Psoas muscle (tissue), 8 donors: ENCODE measurements around the gene SLC6A19. TPM values are rescaled to one million over a fixed set of nuclear protein-coding genes. Genes with fewer than 3 reads are reported as not detected.

Source experiments
- ATAC-seq, 4 donors: fragments of 200-7000 bp; cut with Tn5 transposase; one replicate each; pipeline ENCODE4 v1.9.1; 2020; ENCODE audit warnings: moderate library complexity in 3 of 4, mild to moderate bottlenecking in 2 of 4
- DNase-seq, 2 donors: peaks; one replicate each; pipeline ENCODE4 v3.0.0-alpha.2; 2020
- H3K27ac ChIP-seq: fragments of 200-600 bp; one replicate; pipeline ENCODE4 v1.8.0; 2022
- H3K27me3 ChIP-seq, 3 donors: fragments of 200-600 bp in 1 of 3; one replicate each; pipeline versions ENCODE4 v1.6.1 to v1.8.0; 2013 to 2022; ENCODE audit warnings: low read length in 2 of 3, mild to moderate bottlenecking in 2 of 3, moderate library complexity in 1 of 3; ENCODE audit not compliant: insufficient read depth in 3 of 3
- H3K36me3 ChIP-seq, 2 donors: fragments of 200-600 bp in 1 of 2; one replicate each; pipeline versions ENCODE4 v1.6.1 to v1.8.0; 2013 to 2022; ENCODE audit warnings: low read depth in 1 of 2, mild to moderate bottlenecking in 1 of 2, moderate library complexity in 1 of 2; ENCODE audit not compliant: insufficient read depth in 1 of 2
- H3K4me1 ChIP-seq: fragments of 200-600 bp; one replicate; pipeline ENCODE4 v1.8.0; 2022
- H3K4me3 ChIP-seq: fragments of 200-600 bp; one replicate; pipeline ENCODE4 v1.8.0; 2022; ENCODE audit warnings: mild to moderate bottlenecking
- H3K9me3 ChIP-seq: fragments of 200-600 bp; one replicate; pipeline ENCODE4 v1.8.0; 2022
- WGBS, 3 donors: extraction: QIAGEN DNeasy Blood & Tissue Kit; methylation state at CpG; one replicate each; pipeline versions ENCODE4 v1.1.6 to v1.1.7; 2013; 5-methylcytosine and 5-hydroxymethylcytosine counted together
- intact Hi-C, 2 donors: fragments of 100-400 bp; cut with DNase I; formaldehyde crosslinking; loops; one replicate each; pipeline versions ENCODE4 v1.11.0 to v1.14.2; 2022
- polyA plus RNA-seq, 3 donors: library from polyadenylated mRNA; stranded (reverse); fragments of 200-250 nt; gene quantifications; one replicate each; pipeline ENCODE4 v1.2.3, GENCODE V29; 2013
- total RNA-seq, 4 donors: library from RNA; stranded (reverse); fragmentation: NEBNext Ultra II Directional in 2 of 4; extraction: Animal tissue kit (Norgen Biotek cat#: 25700) in 2 of 4; gene quantifications; one replicate each; pipeline versions ENCODE4 v1.2.1 to v1.2.4, GENCODE V29; 2021 to 2023
- TF ChIP-seq, protein P1 (sequence below): fragments of 200-600 bp; IDR thresholded peaks from one replicate; pipeline ENCODE4 v1.8.0; 2022; ENCODE audit warnings: antibody characterized with exemption
- donor health status: healthy with polysubstance abuse.
- donor health status: DM: no; HTN: no; CAD: no; lungs with moderate emphysema.
- donor health status: Bipolar disorder and iron deficiency.
- donor health status: healthy.
- donor health status: DM: yes; HTN: yes; CAD: no.
- donor health status: DM: no; HTN: no; CAD: no.
- donor health status: DM: no; HTN: no; CAD: no.
- donor health status: DM: yes; HTN: yes; CAD: no.

Gene SLC6A19
- total and polyA plus RNA-seq, 7 donors: 0.03 to 0.08 TPM; not detected in 5

DNA sequence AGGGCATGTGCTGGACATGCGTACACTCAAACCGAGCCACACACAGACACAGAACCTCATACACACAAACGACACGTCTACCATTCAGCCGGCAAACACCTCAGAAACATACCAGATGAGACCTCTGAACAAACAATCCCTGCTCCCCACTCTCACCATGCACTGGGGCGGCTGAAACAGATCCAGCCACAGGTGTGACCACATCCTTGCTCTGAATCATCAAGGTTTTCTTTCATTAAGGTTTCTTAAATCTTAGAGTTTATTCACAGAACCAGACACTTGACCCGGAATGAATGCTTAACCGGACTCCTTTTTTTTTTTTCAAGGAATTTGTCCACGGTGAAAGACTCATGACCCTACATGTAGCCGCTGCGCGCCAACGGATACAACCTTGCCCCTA, 67.3 kb downstream of the SLC6A19 start:
- peaks cover 0 to 2% (median 0%) of the 10 kb centered on the region in 3 donors for H3K27me3 ChIP-seq
- ATAC-seq (no peak), DNase-seq (no peak)
- no peaks in the 10 kb centered on the region for H3K9me3 ChIP-seq
- TF ChIP-seq, protein P1, sequence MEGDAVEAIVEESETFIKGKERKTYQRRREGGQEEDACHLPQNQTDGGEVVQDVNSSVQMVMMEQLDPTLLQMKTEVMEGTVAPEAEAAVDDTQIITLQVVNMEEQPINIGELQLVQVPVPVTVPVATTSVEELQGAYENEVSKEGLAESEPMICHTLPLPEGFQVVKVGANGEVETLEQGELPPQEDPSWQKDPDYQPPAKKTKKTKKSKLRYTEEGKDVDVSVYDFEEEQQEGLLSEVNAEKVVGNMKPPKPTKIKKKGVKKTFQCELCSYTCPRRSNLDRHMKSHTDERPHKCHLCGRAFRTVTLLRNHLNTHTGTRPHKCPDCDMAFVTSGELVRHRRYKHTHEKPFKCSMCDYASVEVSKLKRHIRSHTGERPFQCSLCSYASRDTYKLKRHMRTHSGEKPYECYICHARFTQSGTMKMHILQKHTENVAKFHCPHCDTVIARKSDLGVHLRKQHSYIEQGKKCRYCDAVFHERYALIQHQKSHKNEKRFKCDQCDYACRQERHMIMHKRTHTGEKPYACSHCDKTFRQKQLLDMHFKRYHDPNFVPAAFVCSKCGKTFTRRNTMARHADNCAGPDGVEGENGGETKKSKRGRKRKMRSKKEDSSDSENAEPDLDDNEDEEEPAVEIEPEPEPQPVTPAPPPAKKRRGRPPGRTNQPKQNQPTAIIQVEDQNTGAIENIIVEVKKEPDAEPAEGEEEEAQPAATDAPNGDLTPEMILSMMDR: no peak
- H3K4me3 ChIP-seq: no peak overlapping the region
- intact Hi-C loops: no loop called here
- no peak overlapping the region for H3K27ac ChIP-seq
- H3K4me1 ChIP-seq: no peaks in the 10 kb centered on the region
- H3K36me3 ChIP-seq: no peaks in the 10 kb centered on the region
- WGBS, 3 donors: 74 to 84% (median 78%) methylated on average over 13 of the region's 13 CpGs

- DNase-seq (no peak), ATAC-seq (no peak)
- peaks cover 0 to 2% (median 0%) of the 10 kb centered on the region in 3 donors for H3K27me3 ChIP-seq
- TF ChIP-seq, protein P1: no peak
- H3K27ac ChIP-seq: no peak overlapping the region
- no peak overlapping the region for H3K4me3 ChIP-seq
- no peaks in the 10 kb centered on the region for H3K4me1 ChIP-seq
- intact Hi-C loops: no loop called here
- WGBS, 3 donors: 91 to 93% (median 91%) methylated on average over 22 of the region's 22 CpGs
- no peaks in the 10 kb centered on the region for H3K9me3 ChIP-seq
- no peaks in the 10 kb centered on the region for H3K36me3 ChIP-seq
Observed at GRCh38 chr5:1270426-1270825, 69.0 kb downstream of the SLC6A19 start.

- no peak for ATAC-seq
- no peak overlapping the region for H3K27ac ChIP-seq
- no peak overlapping the region for H3K4me3 ChIP-seq
- H3K27me3 ChIP-seq: no peaks in the 10 kb centered on the region
- H3K36me3 ChIP-seq: no peaks in the 10 kb centered on the region
- WGBS, 3 donors: 83 to 88% (median 84%) methylated on average over 38 to 39 of the region's 39 CpGs
- TF ChIP-seq, protein P1: no peak
- no peaks in the 10 kb centered on the region for H3K4me1 ChIP-seq
- no peak for DNase-seq
- H3K9me3 ChIP-seq: no peaks in the 10 kb centered on the region
- intact Hi-C loops: no loop called here
Observed at GRCh38 chr5:1270933-1271914, 69.8 kb downstream of the SLC6A19 start.

- no peaks in the 10 kb centered on the region for H3K27me3 ChIP-seq
- H3K36me3 ChIP-seq: no peaks in the 10 kb centered on the region
- ATAC-seq (no peak), DNase-seq (no peak)
- H3K27ac ChIP-seq: no peak overlapping the region
- no peaks in the 10 kb centered on the region for H3K4me1 ChIP-seq
- no peak overlapping the region for H3K4me3 ChIP-seq
- intact Hi-C loops: no loop called here
- no peaks in the 10 kb centered on the region for H3K9me3 ChIP-seq
- 95 to 98% (median 95%) methylated on average over 18 to 21 of the region's 21 CpGs for WGBS, 3 donors
- TF ChIP-seq, protein P1: no peak
Observed at GRCh38 chr5:1272201-1272600, 70.8 kb downstream of the SLC6A19 start.
